ENCODE measurements around the gene FRY.

Gene FRY

GRCh38 chr13:32311188-32311897 lies 279.8 kb downstream of the FRY start:
- DNase-seq (ENCODE audit: low read depth): no peak

DNA sequence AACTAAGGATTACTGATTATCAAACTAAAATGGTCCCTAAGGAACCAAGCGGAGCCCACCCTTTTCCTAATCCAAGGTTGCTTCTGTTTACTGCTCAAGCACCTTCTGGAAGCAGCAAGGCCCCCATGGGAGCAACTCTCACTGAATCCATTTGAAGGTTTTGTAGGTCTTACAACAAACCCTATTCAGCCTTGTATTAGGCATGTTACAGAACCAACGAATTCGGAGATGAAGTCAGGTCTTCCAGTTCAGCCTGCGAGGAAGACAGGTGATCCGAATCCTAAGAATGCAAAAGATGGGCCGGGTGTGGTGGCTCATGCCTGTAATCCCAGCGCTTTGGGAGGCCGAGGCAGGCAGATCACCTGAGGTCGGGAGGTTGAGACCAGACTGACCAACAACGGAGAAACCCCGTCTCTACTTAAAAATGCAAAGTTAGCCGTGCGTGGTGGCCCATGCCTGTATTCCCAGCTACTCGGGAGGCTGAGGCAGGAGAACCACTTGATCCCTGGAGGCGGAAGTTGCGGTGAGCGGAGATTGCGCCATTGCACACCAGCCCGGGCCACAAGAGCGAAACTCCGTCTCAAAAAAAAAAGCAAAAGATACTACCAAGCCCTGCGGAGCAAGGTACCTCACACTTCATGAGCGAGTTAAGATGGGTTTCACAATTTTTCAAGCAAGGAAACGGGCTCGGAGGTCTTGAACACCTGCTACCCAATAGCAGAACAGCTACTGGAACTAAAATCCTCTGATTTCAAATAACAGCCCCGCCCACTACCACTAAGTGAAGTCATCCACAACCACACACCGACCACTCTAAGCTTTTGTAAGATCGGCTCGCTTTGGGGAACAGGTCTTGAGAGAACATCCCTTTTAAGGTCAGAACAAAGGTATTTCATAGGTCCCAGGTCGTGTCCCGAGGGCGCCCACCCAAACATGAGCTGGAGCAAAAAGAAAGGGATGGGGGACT lies 283.0 kb downstream of the FRY start:
- DNase-seq (ENCODE audit: low read depth): peak; percentile 37

- DNase-seq (ENCODE audit: low read depth): peak; percentile 78
Observed at GRCh38 chr13:32315238-32316027, 283.9 kb downstream of the FRY start, which contains the start of the genes BRCA2 and ZAR1L. Gene BRCA2, plus strand, starts transcription at chr13:32315508. Its CDS starts 953 bp downstream, at chr13:32316461. Gene ZAR1L, minus strand, starts transcription at chr13:32315363. Its CDS starts 3,438 bp downstream, at chr13:32311925.

GRCh38 chr13:32316028-32316339 lies 284.4 kb downstream of the FRY start:
- no peak for DNase-seq (ENCODE audit: low read depth)

DNA sequence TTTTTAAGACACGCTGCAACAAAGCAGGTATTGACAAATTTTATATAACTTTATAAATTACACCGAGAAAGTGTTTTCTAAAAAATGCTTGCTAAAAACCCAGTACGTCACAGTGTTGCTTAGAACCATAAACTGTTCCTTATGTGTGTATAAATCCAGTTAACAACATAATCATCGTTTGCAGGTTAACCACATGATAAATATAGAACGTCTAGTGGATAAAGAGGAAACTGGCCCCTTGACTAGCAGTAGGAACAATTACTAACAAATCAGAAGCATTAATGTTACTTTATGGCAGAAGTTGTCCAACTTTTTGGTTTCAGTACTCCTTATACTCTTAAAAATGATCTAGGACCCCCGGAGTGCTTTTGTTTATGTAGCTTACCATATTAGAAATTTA lies 284.9 kb downstream of the FRY start:
- DNase-seq (ENCODE audit: low read depth): no peak

GRCh38 chr13:32317716-32318465 lies 286.3 kb downstream of the FRY start:
- no peak for DNase-seq (ENCODE audit: low read depth)

- DNase-seq (ENCODE audit: low read depth): no peak
Observed at GRCh38 chr13:32320528-32320927, 289.0 kb downstream of the FRY start.

DNA sequence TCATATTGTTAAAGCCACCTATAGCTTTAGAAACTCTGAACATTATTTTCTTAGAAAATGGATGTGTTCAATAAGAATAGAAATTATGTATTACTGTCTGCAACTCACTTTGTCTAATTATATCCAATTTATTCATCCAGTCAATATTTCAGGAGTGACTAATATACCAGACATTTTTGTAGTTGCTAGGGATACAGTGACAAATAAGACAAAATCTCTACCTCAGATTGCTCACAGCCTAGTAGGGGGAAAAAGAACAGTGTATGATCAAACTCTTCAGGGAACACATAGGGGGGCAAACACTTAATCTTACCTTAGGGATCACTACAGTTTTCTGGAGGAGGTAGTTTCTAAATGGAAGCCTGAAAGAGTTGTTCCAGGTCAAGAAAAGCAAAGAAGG lies 292.3 kb downstream of the FRY start:
- DNase-seq (ENCODE audit: low read depth): no peak

DNA sequence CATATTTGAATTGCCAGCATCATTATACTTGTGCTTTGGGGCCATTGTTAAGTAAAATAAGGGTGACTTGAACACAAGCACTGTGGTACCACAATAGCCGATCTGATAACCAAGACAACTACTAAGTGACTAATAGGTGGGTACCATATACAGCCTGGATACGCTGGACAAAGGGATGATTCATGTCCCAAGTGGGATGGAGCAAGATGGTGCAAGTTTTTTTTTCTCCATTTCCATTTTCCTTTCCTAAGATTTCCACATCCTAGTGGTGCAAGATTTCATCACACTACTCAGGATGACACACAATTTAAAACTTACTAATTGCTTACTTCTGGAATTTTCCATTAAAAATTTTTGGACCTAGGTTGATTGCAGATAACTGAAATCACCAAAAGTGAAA lies 298.9 kb downstream of the FRY start:
- DNase-seq (ENCODE audit: low read depth): no peak

DNA sequence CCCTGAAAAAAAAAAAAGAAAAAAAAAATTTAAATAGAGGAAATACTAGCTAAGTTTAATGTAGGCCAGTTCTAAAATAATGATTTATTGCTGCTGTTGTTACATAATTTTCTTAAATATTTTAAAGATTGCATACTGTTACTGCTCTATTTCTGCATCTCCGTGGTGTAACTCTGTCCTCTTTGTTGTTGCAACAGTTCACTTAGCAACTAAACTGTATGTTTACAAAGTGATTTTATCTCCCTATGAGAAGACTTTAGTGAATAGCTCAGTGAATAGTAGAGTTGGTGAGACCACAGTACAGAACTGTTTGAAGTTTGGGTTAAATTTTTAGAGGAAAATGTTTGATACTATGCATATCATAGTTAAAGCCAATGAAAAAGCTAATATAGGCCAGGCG lies 303.1 kb downstream of the FRY start:
- no peak for DNase-seq (ENCODE audit: low read depth)

GRCh38 chr13:32340914-32341313 lies 309.3 kb downstream of the FRY start:
- DNase-seq (ENCODE audit: low read depth): no peak

DNA sequence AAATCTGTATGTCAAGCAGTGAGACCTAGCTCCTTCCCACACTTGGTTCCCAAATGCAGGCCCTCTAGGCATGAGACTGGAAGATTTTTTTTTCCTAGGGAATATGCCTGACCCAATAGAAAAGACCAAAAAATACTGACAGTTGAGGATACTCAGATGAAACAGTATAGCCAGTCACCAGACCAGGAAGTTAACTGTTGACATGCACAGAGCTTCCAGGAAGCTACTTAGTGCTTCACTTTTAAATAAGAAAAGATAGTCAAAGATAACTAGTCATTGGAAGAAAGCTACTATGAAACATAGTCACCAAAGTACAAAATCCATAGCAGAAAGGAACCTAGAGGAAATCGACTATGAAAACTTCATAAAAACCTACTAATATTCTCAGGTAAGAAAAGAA lies 316.1 kb downstream of the FRY start:
- DNase-seq (ENCODE audit: low read depth): no peak
